GM12872 (cell line): Measurements from ENCODE around the gene HYAL2.

Source experiments
- TF ChIP-seq, protein P1 (sequence below): IDR thresholded peaks from 3 replicates; pipeline ENCODE4 v1.5.1; 2011; ENCODE audit warnings: low read depth, mild to moderate bottlenecking, low read length, moderate library complexity; ENCODE audit not compliant: insufficient read depth

The HYAL2 gene

DNA sequence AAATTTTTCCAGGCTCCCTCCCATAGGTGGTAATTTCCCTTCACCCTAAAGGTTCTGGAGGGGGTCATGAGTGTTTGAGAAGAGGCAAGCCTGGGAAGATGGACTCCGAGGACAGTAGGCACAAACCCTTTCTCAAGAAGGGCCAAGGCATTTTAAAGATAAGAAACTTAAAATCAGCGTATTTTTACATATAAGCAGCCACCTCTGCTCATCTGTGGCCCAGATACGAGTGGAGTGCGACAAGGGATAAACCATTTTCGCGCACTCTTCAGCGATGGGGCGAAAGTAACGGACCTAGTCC lies 17.6 kb upstream of the HYAL2 start:
- TF ChIP-seq, protein P1, sequence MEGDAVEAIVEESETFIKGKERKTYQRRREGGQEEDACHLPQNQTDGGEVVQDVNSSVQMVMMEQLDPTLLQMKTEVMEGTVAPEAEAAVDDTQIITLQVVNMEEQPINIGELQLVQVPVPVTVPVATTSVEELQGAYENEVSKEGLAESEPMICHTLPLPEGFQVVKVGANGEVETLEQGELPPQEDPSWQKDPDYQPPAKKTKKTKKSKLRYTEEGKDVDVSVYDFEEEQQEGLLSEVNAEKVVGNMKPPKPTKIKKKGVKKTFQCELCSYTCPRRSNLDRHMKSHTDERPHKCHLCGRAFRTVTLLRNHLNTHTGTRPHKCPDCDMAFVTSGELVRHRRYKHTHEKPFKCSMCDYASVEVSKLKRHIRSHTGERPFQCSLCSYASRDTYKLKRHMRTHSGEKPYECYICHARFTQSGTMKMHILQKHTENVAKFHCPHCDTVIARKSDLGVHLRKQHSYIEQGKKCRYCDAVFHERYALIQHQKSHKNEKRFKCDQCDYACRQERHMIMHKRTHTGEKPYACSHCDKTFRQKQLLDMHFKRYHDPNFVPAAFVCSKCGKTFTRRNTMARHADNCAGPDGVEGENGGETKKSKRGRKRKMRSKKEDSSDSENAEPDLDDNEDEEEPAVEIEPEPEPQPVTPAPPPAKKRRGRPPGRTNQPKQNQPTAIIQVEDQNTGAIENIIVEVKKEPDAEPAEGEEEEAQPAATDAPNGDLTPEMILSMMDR: no peak

DNA sequence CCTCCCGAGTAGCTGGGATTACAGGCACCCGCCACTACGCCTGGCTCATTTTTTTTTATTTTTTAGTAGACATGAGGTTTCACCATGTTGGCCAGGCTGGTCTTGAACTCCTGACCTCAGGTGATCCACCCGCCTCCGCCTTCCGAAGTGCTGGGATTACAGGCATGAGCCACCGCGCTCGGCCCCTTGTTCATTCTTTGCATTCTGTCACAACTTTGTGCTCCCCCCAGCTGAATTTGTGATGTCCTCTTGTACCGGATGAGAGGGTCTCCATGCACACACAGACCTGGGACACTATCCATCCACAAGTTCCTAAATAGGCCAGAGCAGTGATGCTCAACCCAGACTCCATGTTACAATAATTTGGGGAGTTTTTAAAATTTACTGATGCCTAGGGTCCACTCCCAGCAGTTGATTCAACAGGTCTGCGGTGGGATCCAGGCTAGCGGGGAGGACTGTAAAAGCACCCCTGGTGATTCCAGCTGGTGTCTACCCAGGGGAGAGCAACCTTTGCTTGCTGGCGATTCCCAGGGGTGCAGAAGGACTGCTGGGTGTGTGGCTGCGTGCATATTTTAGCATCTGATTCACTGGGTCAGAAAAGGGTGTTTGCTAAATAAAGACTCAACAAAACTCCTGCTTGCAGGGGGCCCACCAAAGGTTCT lies 17.1 kb upstream of the HYAL2 start:
- TF ChIP-seq, protein P1: no peak

DNA sequence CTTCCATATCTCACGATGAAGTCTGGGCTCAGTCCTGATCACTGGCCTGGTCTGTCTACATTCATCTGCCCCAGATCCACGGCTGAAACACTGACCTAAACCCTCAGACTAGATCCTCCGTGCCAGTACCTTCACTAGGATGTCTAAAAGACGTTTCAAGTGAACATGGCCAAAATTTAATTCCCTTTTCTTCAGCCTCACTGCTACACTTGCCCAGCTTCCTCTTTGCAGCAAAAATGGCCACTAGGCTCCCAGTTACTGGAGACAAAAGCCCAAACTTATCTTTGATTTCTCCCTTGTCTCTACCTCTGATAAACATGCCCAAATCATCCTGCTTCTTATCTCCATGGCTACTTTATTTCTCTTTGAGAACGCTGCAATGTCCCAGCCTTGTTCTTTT lies 16.4 kb upstream of the HYAL2 start:
- TF ChIP-seq, protein P1: no peak

DNA sequence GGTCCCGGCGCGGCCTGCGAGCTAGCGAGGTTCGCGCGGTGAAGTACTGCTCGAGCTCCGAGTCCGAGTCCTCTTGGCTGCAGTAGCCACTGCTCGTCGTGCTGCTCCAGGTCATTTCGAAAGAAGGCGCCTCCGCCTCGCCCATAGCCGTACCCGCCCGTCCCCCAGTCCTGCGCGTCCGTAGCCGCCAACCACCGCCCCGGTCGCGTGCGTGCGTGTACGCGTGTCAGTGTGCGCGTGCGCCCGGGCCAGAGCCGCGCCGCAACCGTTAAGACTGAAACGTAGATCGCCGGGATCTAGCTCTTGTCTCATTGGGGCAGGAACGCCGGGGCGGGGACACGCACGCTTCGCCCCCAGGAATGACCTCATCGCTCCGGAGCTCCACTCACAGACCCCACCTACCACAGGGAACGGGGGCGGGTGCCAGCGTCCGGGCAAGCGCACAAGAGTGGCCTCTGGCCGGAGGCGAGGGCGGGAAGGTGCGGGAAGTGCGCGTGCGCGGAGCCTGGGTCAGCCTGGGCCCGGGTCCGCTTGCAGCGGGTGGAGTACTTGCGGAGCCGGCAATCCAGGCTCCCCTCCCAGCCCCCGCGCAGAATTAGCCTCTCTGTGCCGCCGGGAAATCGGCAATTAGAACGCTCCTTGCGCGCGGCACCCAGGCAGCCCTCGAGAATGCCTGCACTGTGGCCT lies 14.8 kb upstream of the HYAL2 start:
- TF ChIP-seq, protein P1: no peak

DNA sequence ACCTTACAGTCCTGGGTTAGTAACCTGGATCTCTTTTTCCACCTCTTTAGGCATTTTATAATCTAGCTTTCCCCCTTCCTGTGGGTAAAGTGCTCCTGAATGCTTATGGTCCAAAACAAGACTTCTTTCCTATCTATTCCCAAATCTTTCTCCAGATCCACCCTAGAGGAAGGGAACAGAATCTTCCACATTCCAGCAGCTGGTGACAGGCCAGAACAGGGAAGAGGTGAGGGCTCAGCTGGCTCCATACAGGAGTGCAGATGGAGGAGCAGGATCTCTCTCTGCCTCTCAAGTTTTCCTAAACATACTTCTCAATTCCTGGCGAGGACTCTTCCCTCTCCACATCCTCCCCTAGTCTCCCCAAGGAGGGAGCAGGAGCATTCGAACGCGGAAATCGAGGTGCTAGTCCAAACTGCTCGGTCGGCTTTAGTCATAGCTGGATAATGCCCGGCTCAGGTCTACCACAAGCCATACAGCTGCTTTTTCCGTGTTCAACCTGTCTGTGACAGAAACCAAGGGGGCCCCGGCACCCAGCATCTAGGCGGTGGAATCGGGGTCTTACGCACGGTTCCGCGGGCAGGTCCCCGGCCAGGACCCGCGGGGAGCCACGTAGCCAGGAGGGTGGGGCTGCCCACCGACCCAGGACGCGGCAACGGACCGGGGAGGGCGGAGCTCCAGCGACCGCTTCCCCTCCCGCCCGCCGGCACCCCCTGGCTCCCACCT lies 14.1 kb upstream of the HYAL2 start:
- TF ChIP-seq, protein P1: no peak

GRCh38 chr3:50334339-50335075 lies 12.0 kb upstream of the HYAL2 start:
- TF ChIP-seq, protein P1: no peak

GRCh38 chr3:50333744-50334328 lies 11.3 kb upstream of the HYAL2 start:
- TF ChIP-seq, protein P1: no peak
